Measurements from ENCODE around the gene BTNL3. TPM values are rescaled to one million over a fixed set of nuclear protein-coding genes. Genes with fewer than 3 reads are reported as not detected.
A peak's percentile ranks its signal among the peaks of the same experiment; 100 is the strongest.

BTNL3 gene
- total RNA-seq, 3 donors from 2014 or later: under 0.01 TPM; not detected in 2

- peaks cover 2 to 90% of the 10 kb centered on the region in 2 donors for H3K27me3 ChIP-seq
These were observed 65.5 kb downstream of the BTNL3 start for GRCh38 chr5:181054138-181054537.

DNA sequence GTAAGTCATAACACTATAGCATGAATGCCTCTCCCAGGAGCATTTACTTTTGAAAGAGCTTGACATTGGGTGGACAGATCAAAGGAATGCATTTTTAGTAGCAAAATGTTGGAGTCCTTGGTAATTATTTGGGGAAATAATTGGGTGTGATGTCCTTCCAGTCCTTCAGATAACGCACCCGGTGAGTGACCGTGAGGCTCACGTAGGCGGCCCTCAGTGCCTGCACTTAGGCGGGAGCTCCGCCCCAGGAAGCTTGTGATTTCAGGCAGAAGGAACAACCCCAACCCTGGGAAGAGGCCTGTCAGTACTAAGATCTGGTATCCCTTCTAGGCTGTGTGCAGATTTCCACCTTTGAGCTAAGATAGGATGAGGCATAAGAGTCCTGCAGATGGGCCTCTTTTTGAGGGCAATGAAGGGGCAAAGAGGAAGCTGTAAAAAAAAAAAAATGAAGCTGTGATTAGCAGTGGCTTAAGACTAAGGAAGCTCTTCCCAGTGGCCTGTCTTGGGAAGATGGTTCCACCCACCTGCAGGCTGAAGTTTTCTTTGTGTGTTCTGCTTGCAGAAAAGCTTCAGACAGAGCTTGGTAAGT, 66.3 kb downstream of the BTNL3 start:
- Histone ChIP-seq H3K4me3 (no peak overlapping the region), H3K4me1 (peaks cover 0 to 6% of the 10 kb centered on the region in 2 donors), H3K27ac (no peak overlapping the region), H3K36me3 (no peaks in the 10 kb centered on the region), H3K9me3 (no peaks in the 10 kb centered on the region), H3K27me3 (peaks cover 2 to 90% of the 10 kb centered on the region in 2 donors)
- TF ChIP-seq POLR2AphosphoS5 (IDR thresholded peaks at IDR 0.05) (no peak), POLR2A (IDR thresholded peaks at IDR 0.05) (no peak), CTCF (IDR thresholded peaks at IDR 0.05) (no peak)
- DNase-seq (ENCODE audit: low spot score in 2 of 2): no peak
- intact Hi-C loops (cut with DNase I; ENCODE audit: low total_unique reads): no loop called here

More at GRCh38 chr5:181054138-181054537, 65.5 kb downstream of the BTNL3 start:
- no peak for DNase-seq (ENCODE audit: low spot score in 2 of 2)
- intact Hi-C loops (cut with DNase I; ENCODE audit: low total_unique reads): no loop called here
- Histone ChIP-seq H3K27ac (no peak overlapping the region), H3K4me3 (peak overlapping the region in 2 of 3 donors; percentile 57 to 77), H3K4me1 (peaks cover 0 to 6% of the 10 kb centered on the region in 2 donors), H3K9me3 (no peaks in the 10 kb centered on the region), H3K36me3 (no peaks in the 10 kb centered on the region)
- TF ChIP-seq POLR2A (IDR thresholded peaks at IDR 0.05) (no peak), POLR2AphosphoS5 (IDR thresholded peaks at IDR 0.05) (no peak), CTCF (IDR thresholded peaks at IDR 0.05) (no peak)

Other genes with a start within 250 kb of the BTNL3 start
- not detected for gene OR2Y1, start 248.8 kb upstream of the BTNL3 start, total RNA-seq
- gene MGAT1, start 186.0 kb upstream of the BTNL3 start, total RNA-seq: 100 to 1,000 TPM; 127 to 236 (median 163) TPM
- gene ZFP62, start 127.6 kb upstream of the BTNL3 start, total RNA-seq: 10 to 100 TPM; 18.6 to 49.6 (median 35.4) TPM
- gene BTNL8, start 89.7 kb upstream of the BTNL3 start, total RNA-seq: under 1 TPM in 2 of 3 donors, not detected in 1; 0.15 to 0.16 TPM
- 100 to 1,000 TPM in 1 of 3 donors, 10 to 100 TPM in 2; 27.2 to 169 (median 94.6) TPM for gene BTNL9, start 51.4 kb downstream of the BTNL3 start, total RNA-seq
- gene OR2V1, start 142.3 kb downstream of the BTNL3 start, total RNA-seq: not detected
- gene OR2V2, start 158.7 kb downstream of the BTNL3 start, total RNA-seq: not detected
- gene TRIM7, start 216.3 kb downstream of the BTNL3 start, total RNA-seq: 1 to 10 TPM in 2 of 3 donors, under 1 TPM in 1; 0.29 to 5.4 (median 5.2) TPM
- gene TRIM41, start 234.4 kb downstream of the BTNL3 start, total RNA-seq: 10 to 100 TPM; 14.1 to 16.0 (median 15.1) TPM